ENCODE data around the gene GRIA2. TPM values are rescaled to one million over a fixed set of nuclear protein-coding genes. Genes with fewer than 3 reads are reported as not detected.

Gene GRIA2
- total RNA-seq, 1 experiment from 2014 or later, result not detected

DNA sequence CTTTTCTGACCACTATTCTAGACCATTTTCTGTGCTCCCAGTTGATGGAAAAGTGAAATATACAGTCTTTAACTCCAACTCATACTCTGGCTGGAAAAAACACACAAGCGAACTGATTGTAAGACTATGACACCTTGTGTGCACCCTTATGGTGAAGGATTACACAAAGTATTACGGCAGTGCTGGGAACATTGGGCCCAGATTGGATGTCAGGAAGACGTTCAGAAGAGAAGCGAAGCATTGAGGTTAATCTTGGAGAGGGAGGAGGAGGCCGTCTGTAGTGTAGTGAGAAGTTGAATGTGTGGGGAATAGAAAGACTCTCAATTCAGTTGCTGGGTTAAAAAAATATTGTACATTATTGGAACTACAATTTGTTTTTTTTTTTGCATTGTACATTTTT lies 50.0 kb downstream of the GRIA2 start:
- Histone ChIP-seq H3K79me2 (ENCODE audit: low read depth) (no peaks in the 10 kb centered on the region), H3K4me1 (replicated peaks; ENCODE audit: insufficient read depth) (no peaks in the 10 kb centered on the region), H3K27me3 (ENCODE audit: insufficient read depth, low read depth) (no peaks in the 10 kb centered on the region), H3K4me2 (no peak overlapping the region), H3K9me3 (ENCODE audit: insufficient read depth, low read depth) (no peaks in the 10 kb centered on the region), H2AFZ (no peak overlapping the region), H4K20me1 (ENCODE audit: insufficient read depth) (no peaks in the 10 kb centered on the region), H3K27ac (no peak overlapping the region), H3K9me2 (ENCODE audit: insufficient read depth) (no peaks in the 10 kb centered on the region), H3K4me3 (no peak overlapping the region), H3K36me3 (ENCODE audit: low read depth) (no peaks in the 10 kb centered on the region), H3F3A (ENCODE audit: insufficient read depth, low read depth) (no peaks in the 10 kb centered on the region)
- no peak for DNase-seq
- TF ChIP-seq EZH2 (IDR thresholded peaks at IDR 0.05; ENCODE audit: low read depth), result no peak
- TF ChIP-seq, protein P1, sequence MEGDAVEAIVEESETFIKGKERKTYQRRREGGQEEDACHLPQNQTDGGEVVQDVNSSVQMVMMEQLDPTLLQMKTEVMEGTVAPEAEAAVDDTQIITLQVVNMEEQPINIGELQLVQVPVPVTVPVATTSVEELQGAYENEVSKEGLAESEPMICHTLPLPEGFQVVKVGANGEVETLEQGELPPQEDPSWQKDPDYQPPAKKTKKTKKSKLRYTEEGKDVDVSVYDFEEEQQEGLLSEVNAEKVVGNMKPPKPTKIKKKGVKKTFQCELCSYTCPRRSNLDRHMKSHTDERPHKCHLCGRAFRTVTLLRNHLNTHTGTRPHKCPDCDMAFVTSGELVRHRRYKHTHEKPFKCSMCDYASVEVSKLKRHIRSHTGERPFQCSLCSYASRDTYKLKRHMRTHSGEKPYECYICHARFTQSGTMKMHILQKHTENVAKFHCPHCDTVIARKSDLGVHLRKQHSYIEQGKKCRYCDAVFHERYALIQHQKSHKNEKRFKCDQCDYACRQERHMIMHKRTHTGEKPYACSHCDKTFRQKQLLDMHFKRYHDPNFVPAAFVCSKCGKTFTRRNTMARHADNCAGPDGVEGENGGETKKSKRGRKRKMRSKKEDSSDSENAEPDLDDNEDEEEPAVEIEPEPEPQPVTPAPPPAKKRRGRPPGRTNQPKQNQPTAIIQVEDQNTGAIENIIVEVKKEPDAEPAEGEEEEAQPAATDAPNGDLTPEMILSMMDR (conservative IDR thresholded peaks at IDR 0.05), result no peak
- intact Hi-C loops (cut with micrococcal nuclease; ENCODE audit: unreplicated experiment), result no loop called here
- ChIA-PET CTCF (no interaction called here), POLR2A (ENCODE audit: unreplicated experiment) (no interaction called here)
- BruUV-seq (replicated peaks), result no TSS peak

- H3K36me3 ChIP-seq (ENCODE audit: low read depth), result no peaks in the 10 kb centered on the region
- H3K27ac ChIP-seq, result no peak overlapping the region
- no peaks in the 10 kb centered on the region for H3K79me2 ChIP-seq (ENCODE audit: low read depth)
- ChIA-PET POLR2A (ENCODE audit: unreplicated experiment) (no interaction called here), CTCF (no interaction called here)
- H4K20me1 ChIP-seq (ENCODE audit: insufficient read depth), result no peaks in the 10 kb centered on the region
- TF ChIP-seq, protein P1 (conservative IDR thresholded peaks at IDR 0.05), result no peak
- no peak for TF ChIP-seq EZH2 (IDR thresholded peaks at IDR 0.05; ENCODE audit: low read depth)
- no peaks in the 10 kb centered on the region for H3F3A ChIP-seq (ENCODE audit: insufficient read depth, low read depth)
- no TSS peak for BruUV-seq (replicated peaks)
- H3K4me3 ChIP-seq, result no peak overlapping the region
- H3K4me1 ChIP-seq (replicated peaks; ENCODE audit: insufficient read depth), result no peaks in the 10 kb centered on the region
- intact Hi-C loops (cut with micrococcal nuclease; ENCODE audit: unreplicated experiment), result no loop called here
- H3K9me2 ChIP-seq (ENCODE audit: insufficient read depth), result no peaks in the 10 kb centered on the region
- no peak overlapping the region for H2AFZ ChIP-seq
- no peak overlapping the region for H3K4me2 ChIP-seq
- peak; percentile 33 to 41 for DNase-seq
- no peaks in the 10 kb centered on the region for H3K9me3 ChIP-seq (ENCODE audit: insufficient read depth, low read depth)
- H3K27me3 ChIP-seq (ENCODE audit: insufficient read depth, low read depth), result no peaks in the 10 kb centered on the region
Observed at GRCh38 chr4:157271166-157271869, 50.8 kb downstream of the GRIA2 start.

DNA sequence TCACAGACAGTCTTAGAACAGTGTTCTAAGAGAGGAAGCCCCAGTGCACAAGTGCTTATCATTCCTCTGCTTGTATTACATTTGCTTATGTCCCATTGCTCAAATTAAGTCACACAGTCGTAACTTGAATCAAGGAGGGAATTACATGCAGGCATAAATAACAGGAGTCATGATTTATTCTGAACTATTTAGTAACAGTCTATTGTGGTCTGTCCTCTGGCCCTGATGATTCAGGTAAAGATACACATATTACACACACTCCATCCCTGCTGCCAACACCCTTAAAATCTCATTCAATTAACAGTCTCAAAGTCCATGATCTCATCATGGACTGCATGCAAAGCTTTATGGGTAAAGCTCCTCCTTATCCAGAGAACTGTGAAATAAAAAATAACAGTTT lies 60.1 kb downstream of the GRIA2 start:
- Histone ChIP-seq H3K36me3 (ENCODE audit: low read depth) (no peaks in the 10 kb centered on the region), H3K9me3 (ENCODE audit: insufficient read depth, low read depth) (0 out of 2 replicates have a peak, but pooled peaks cover 3% of the 10 kb centered on the region), H2AFZ (no peak overlapping the region), H3K4me2 (no peak overlapping the region), H3K9me2 (ENCODE audit: insufficient read depth) (no peaks in the 10 kb centered on the region), H3K27me3 (ENCODE audit: insufficient read depth, low read depth) (no peaks in the 10 kb centered on the region), H3F3A (ENCODE audit: insufficient read depth, low read depth) (no peaks in the 10 kb centered on the region), H3K4me1 (replicated peaks; ENCODE audit: insufficient read depth) (no peaks in the 10 kb centered on the region), H3K27ac (no peak overlapping the region), H3K4me3 (no peak overlapping the region), H4K20me1 (ENCODE audit: insufficient read depth) (no peaks in the 10 kb centered on the region), H3K79me2 (ENCODE audit: low read depth) (no peaks in the 10 kb centered on the region)
- TF ChIP-seq, protein P1 (conservative IDR thresholded peaks at IDR 0.05), result no peak
- no peak for TF ChIP-seq EZH2 (IDR thresholded peaks at IDR 0.05; ENCODE audit: low read depth)
- no TSS peak for BruUV-seq (replicated peaks)
- CTCF ChIA-PET, result no interaction called here
- DNase-seq, result no peak
- intact Hi-C loops (cut with micrococcal nuclease; ENCODE audit: unreplicated experiment), result no loop called here
- POLR2A ChIA-PET (ENCODE audit: unreplicated experiment), result no interaction called here
